ENCODE data around the gene TTC24.

TTC24 gene

GRCh38 chr1:156579472-156579871 is at the start of gene TTC24:
TTC24 (plus strand) TSS chr1:156579723; CDS start chr1:156581365, 1,642 bp downstream.
- TF ChIP-seq MYC (IDR thresholded peaks at IDR 0.05; ENCODE audit: low read depth, low read length), result no peak
- no peak for TF ChIP-seq POLR2A (IDR thresholded peaks at IDR 0.05; ENCODE audit: extremely low read depth, insufficient read length)
- TF ChIP-seq MAX (IDR thresholded peaks at IDR 0.05; ENCODE audit: low read depth, low read length), result no peak
- TF ChIP-seq CTCF (IDR thresholded peaks at IDR 0.05; ENCODE audit: low read depth, low read length), result no peak
- no peak for DNase-seq (ENCODE audit: low read depth)
- H3K4me3 ChIP-seq (ENCODE audit: low read depth, low read length), result no peak within 1 kb of the TSS

GRCh38 chr1:156530006-156530405 is 49.5 kb upstream of the TTC24 start:
- TF ChIP-seq POLR2A (IDR thresholded peaks at IDR 0.05; ENCODE audit: extremely low read depth, insufficient read length), result no peak
- TF ChIP-seq CTCF (IDR thresholded peaks at IDR 0.05; ENCODE audit: low read depth, low read length), result no peak
- no peak for TF ChIP-seq MYC (IDR thresholded peaks at IDR 0.05; ENCODE audit: low read depth, low read length)
- TF ChIP-seq MAX (IDR thresholded peaks at IDR 0.05; ENCODE audit: low read depth, low read length), result no peak
- DNase-seq (ENCODE audit: low read depth), result no peak
- H3K4me3 ChIP-seq (ENCODE audit: low read depth, low read length), result no peak overlapping the region

- TF ChIP-seq MYC (IDR thresholded peaks at IDR 0.05; ENCODE audit: low read depth, low read length), result no peak
- no peak for TF ChIP-seq CTCF (IDR thresholded peaks at IDR 0.05; ENCODE audit: low read depth, low read length)
- TF ChIP-seq MAX (IDR thresholded peaks at IDR 0.05; ENCODE audit: low read depth, low read length), result no peak
- no peak for TF ChIP-seq POLR2A (IDR thresholded peaks at IDR 0.05; ENCODE audit: extremely low read depth, insufficient read length)
Observed at GRCh38 chr1:156532374-156532773, 47.1 kb upstream of the TTC24 start.

GRCh38 chr1:156533568-156534220 is 45.8 kb upstream of the TTC24 start:
- H3K4me3 ChIP-seq (ENCODE audit: low read depth, low read length), result no peak overlapping the region
- TF ChIP-seq POLR2A (IDR thresholded peaks at IDR 0.05; ENCODE audit: extremely low read depth, insufficient read length) (no peak), MYC (IDR thresholded peaks at IDR 0.05; ENCODE audit: low read depth, low read length) (no peak), CTCF (IDR thresholded peaks at IDR 0.05; ENCODE audit: low read depth, low read length) (no peak), MAX (IDR thresholded peaks at IDR 0.05; ENCODE audit: low read depth, low read length) (no peak)
- DNase-seq (ENCODE audit: low read depth), result no peak

More at GRCh38 chr1:156532374-156532773, 47.1 kb upstream of the TTC24 start:
- DNase-seq (ENCODE audit: low read depth), result no peak
- no peak overlapping the region for H3K4me3 ChIP-seq (ENCODE audit: low read depth, low read length)

- no peak for DNase-seq (ENCODE audit: low read depth)
- TF ChIP-seq MAX (IDR thresholded peaks at IDR 0.05; ENCODE audit: low read depth, low read length) (no peak), POLR2A (IDR thresholded peaks at IDR 0.05; ENCODE audit: extremely low read depth, insufficient read length) (no peak), MYC (IDR thresholded peaks at IDR 0.05; ENCODE audit: low read depth, low read length) (no peak), CTCF (IDR thresholded peaks at IDR 0.05; ENCODE audit: low read depth, low read length) (no peak)
- no peak overlapping the region for H3K4me3 ChIP-seq (ENCODE audit: low read depth, low read length)
Observed at GRCh38 chr1:156534424-156535060, 45.0 kb upstream of the TTC24 start.

Measured in NB4 (cell line).